Astrocyte (in vitro differentiated cells and primary cell): ENCODE data around the gene RHOBTB1. TPM values are rescaled to one million over a fixed set of nuclear protein-coding genes. Genes with fewer than 3 reads are reported as not detected.

ENCODE experiments used
- DNase-seq: peaks from one replicate; pipeline ENCODE4 v3.0.0-alpha.2; 2010; ENCODE audit warnings: low read depth
- FAIRE-seq: peaks from 2 replicates; lab custom pipeline; 2011; peaks lifted over from hg19 to GRCh38; lab: Jason Lieb, UNC
- H2AFZ ChIP-seq: 2 replicates; pipeline ENCODE4 v1.6.0; 2012; ENCODE audit warnings: low read depth, low read length, inconsistent platforms
- H3K27ac ChIP-seq: 2 replicates; pipeline ENCODE4 v1.5.1; 2011; ENCODE audit warnings: low read depth, low read length, inconsistent platforms
- H3K27me3 ChIP-seq: 2 replicates; pipeline ENCODE4 v1.6.0; 2011; ENCODE audit warnings: low read length, inconsistent platforms; ENCODE audit not compliant: insufficient read depth
- H3K36me3 ChIP-seq: 2 replicates; pipeline ENCODE4 v1.5.1; 2011; ENCODE audit warnings: low read length, inconsistent platforms; ENCODE audit not compliant: insufficient read depth
- H3K4me1 ChIP-seq: 2 replicates; pipeline ENCODE4 v1.5.1; 2011; ENCODE audit warnings: low read length, inconsistent platforms; ENCODE audit not compliant: insufficient read depth
- H3K4me2 ChIP-seq: 2 replicates; pipeline ENCODE4 v1.6.0; 2012; ENCODE audit warnings: low read length, inconsistent platforms
- H3K4me3 ChIP-seq: 2 replicates; pipeline ENCODE4 v1.5.1; 2011; ENCODE audit warnings: low read depth, mild to moderate bottlenecking, low read length, inconsistent platforms; ENCODE audit not compliant: insufficient read depth
- H3K79me2 ChIP-seq: 2 replicates; pipeline ENCODE4 v1.6.0; 2012; ENCODE audit warnings: mild to moderate bottlenecking, low read length, inconsistent platforms; ENCODE audit not compliant: insufficient read depth
- H3K9ac ChIP-seq: 2 replicates; pipeline ENCODE4 v1.6.0; 2012; ENCODE audit warnings: mild to moderate bottlenecking, low read length, inconsistent platforms
- H3K9me3 ChIP-seq: 2 replicates; pipeline ENCODE4 v1.5.1; 2012; ENCODE audit warnings: low read depth, mild to moderate bottlenecking, low read length, inconsistent platforms; ENCODE audit not compliant: insufficient read depth
- H4K20me1 ChIP-seq: 2 replicates; pipeline ENCODE4 v1.6.0; 2012; ENCODE audit warnings: low read length, inconsistent platforms; ENCODE audit not compliant: insufficient read depth
- H3K27ac Mint-ChIP-seq: one replicate; pipeline ENCODE4 v1.8.0; 2021; ENCODE audit warnings: mild to moderate bottlenecking, mixed read lengths; ENCODE audit not compliant: unreplicated experiment
- H3K27me3 Mint-ChIP-seq: one replicate; pipeline ENCODE4 v1.8.0; 2021; ENCODE audit warnings: low read depth, mixed read lengths; ENCODE audit not compliant: unreplicated experiment
- H3K36me3 Mint-ChIP-seq: one replicate; pipeline ENCODE4 v1.8.0; 2021; ENCODE audit warnings: low read depth, mixed read lengths; ENCODE audit not compliant: unreplicated experiment
- H3K4me1 Mint-ChIP-seq: one replicate; pipeline ENCODE4 v1.8.0; 2021; ENCODE audit warnings: low read depth, mixed read lengths; ENCODE audit not compliant: unreplicated experiment
- H3K4me3 Mint-ChIP-seq: one replicate; pipeline ENCODE4 v1.8.0; 2021; ENCODE audit warnings: mild to moderate bottlenecking, moderate library complexity, mixed read lengths; ENCODE audit not compliant: unreplicated experiment
- H3K9me3 Mint-ChIP-seq: one replicate; pipeline ENCODE4 v1.8.0; 2021; ENCODE audit warnings: mild to moderate bottlenecking, mixed read lengths; ENCODE audit not compliant: unreplicated experiment
- CTCF ChIP-seq: IDR thresholded peaks from 2 replicates; pipeline ENCODE4 v1.5.1; 2011; ENCODE audit warnings: low read depth, mild to moderate bottlenecking, inconsistent platforms, low read length, moderate library complexity; ENCODE audit not compliant: insufficient read depth
- EZH2 ChIP-seq: IDR thresholded peaks from 2 replicates; pipeline ENCODE4 v1.6.1; 2012; ENCODE audit warnings: mild to moderate bottlenecking, low read length, inconsistent platforms; ENCODE audit not compliant: insufficient read depth
- total RNA-seq: library from RNA; stranded (reverse); gene quantifications from 2 replicates; pipeline ENCODE4 v1.2.1, GENCODE V29; 2021

RHOBTB1 gene
- total RNA-seq, 1 donor from 2014 or later = 46.5 TPM

- no peaks in the 10 kb centered on the region for H3K27me3 ChIP-seq
- H3K27ac Mint-ChIP-seq = peak overlapping the region; percentile 71
- no peaks in the 10 kb centered on the region for H3K79me2 ChIP-seq
- TF ChIP-seq EZH2 (no peak), CTCF (no peak)
- peaks cover 26% of the 10 kb centered on the region for H3K4me1 ChIP-seq
- H3K36me3 Mint-ChIP-seq = no peaks in the 10 kb centered on the region
- H3K9me3 Mint-ChIP-seq = peaks cover 2% of the 10 kb centered on the region
- H3K4me3 Mint-ChIP-seq = no peak overlapping the region
- H4K20me1 ChIP-seq = no peaks in the 10 kb centered on the region
- H3K4me2 ChIP-seq = no peak overlapping the region
- no peak overlapping the region for H2AFZ ChIP-seq
- no peaks in the 10 kb centered on the region for H3K27me3 Mint-ChIP-seq
- H3K4me3 ChIP-seq = no peak overlapping the region
- no peaks in the 10 kb centered on the region for H3K36me3 ChIP-seq
- no peak for FAIRE-seq
- no peak for DNase-seq
- peak overlapping the region; percentile 80 for H3K27ac ChIP-seq
- H3K4me1 Mint-ChIP-seq = peaks cover 41% of the 10 kb centered on the region
- H3K9me3 ChIP-seq = no peaks in the 10 kb centered on the region
- H3K9ac ChIP-seq = no peak overlapping the region
Measured at GRCh38 chr10:60965696-60966095, 21.7 kb upstream of the RHOBTB1 start.

- Histone ChIP-seq H3K9me3 (no peaks in the 10 kb centered on the region), H3K36me3 (no peaks in the 10 kb centered on the region), H3K27me3 (no peaks in the 10 kb centered on the region), H3K4me2 (peak overlapping the region; percentile 69), H3K4me1 (peaks cover 27% of the 10 kb centered on the region), H2AFZ (no peak overlapping the region), H3K79me2 (no peaks in the 10 kb centered on the region), H3K27ac (peak overlapping the region; percentile 80), H4K20me1 (no peaks in the 10 kb centered on the region), H3K9ac (peak overlapping the region; percentile 64), H3K4me3 (no peak overlapping the region)
- peak; percentile 85 for DNase-seq
- TF ChIP-seq CTCF (peak; percentile 80), EZH2 (no peak)
- peak; percentile 81 for FAIRE-seq
- Mint-ChIP-seq H3K4me1 (peaks cover 45% of the 10 kb centered on the region), H3K36me3 (no peaks in the 10 kb centered on the region), H3K27me3 (no peaks in the 10 kb centered on the region), H3K9me3 (peaks cover 2% of the 10 kb centered on the region), H3K27ac (peak overlapping the region; percentile 99), H3K4me3 (peak overlapping the region; percentile 51)
Measured at GRCh38 chr10:60964257-60965235, 20.6 kb upstream of the RHOBTB1 start.
